Fibroblast of skin of scalp (primary cell): Measurements from ENCODE around the gene TESK2.
A peak's percentile ranks its signal among the peaks of the same experiment; 100 is the strongest.
"Not testable (repeated sequence)": the region's sequence is repeated elsewhere in the genome, so short reads cannot be mapped to it uniquely, and the experiment has no call there.

ENCODE experiments used
- DNase-seq: peaks from one replicate; pipeline ENCODE4 v3.0.0-alpha.2; 2013

TESK2 gene

DNA sequence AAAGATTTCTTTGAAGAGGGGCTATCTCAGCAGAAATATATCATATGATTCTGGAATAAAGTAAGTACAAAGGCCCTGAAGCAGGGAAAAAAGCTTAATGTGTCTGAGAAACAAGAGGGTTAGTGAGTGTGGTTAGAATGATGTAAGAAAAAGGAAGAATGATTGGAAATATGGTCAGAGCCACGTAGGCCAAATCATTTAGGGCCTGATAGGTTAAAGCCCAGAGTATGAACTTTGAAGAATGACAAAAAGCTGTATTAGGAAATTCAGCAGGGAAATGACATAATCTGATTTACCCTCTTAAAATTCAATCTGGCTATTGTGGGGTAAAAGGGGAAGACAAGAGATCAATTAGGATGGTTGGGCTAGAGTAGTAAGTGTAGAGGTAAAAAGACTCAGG lies 81.7 kb downstream of the TESK2 start:
- DNase-seq = no peak

DNA sequence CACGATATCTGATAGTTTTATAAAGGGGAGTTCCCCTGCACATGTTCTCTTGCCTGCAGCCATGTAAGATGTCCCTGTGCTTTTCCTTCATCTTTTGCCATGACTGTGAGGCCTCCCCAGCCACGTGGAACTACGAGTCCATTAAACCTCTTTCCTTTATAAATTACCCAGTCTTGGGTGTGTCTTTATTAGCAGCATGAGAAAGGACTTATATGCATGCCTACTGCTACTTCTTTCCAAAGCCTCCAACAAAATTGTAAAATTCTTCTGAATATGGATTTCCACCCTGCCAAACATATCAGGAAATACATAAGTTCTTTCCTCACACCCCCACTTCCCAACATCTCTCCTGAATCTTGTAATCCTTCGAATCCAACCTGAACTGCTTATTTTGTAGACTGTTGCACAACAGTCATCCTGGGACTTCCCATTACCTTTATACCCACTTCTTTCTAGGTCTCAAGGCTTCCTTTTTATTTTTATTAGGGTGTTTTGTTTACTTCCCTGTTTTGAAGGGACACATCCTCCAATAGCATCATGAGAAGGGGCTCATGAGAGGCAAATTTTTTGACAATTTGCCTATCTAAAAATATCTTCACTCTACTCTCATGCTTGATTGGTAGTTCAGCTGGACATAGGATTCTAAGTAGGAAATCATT lies 83.2 kb downstream of the TESK2 start:
- no peak for DNase-seq

DNA sequence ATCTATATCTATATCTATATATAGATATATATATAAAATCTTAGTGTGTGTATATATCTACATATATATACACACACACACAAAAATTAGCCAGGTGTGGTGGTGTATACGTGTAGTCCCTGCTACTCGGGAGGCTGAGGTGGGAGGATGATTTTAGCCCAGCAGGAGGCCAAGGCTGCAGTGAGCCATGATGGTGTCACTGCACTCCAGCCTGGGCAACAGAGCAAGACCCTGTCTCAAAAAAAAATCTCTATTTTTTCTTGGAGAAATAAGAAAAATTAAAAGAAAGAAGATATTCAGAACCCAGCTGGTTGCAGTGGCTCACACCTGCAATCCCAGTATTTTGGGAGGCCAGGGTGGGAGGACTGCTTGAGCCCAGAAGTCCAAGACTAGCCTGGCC lies 85.3 kb downstream of the TESK2 start:
- DNase-seq = no peak

DNA sequence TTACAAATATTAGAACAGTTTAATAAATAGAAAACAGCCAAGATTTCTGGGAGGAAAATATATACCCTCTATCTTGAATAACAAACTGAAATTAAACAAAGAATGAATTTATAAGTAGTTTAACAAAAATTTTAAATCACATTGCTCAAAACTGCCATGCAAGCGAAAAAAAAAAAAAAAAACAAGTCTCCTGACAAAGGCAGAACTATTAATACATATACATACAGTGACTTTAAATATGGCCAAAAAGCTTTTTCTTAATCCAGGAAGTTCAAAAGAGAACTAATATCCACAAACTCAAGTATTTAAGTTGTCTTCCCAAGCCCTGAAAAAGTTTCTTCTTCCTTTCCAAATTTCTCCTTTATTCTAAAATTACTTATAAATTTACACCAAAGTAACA lies 87.2 kb downstream of the TESK2 start:
- DNase-seq = no peak

DNA sequence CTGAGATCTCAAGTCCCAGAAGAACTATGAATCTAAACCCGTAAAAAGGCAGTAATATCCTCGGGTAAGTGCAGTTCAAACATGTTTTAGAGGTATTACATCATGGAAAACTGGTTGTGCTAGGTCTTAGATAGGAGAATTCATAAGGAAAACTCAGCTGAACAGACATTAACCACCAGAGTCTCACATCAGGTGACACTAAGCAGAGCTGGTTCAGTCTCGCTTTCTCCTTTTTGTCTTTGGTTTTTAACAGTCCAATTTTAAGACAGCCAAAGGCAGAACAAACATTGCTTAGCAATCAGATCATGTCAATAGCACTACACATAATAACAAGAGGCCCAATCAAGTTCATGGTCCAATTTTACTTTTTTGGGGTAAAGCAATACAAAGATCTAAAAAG lies 87.7 kb downstream of the TESK2 start:
- no peak for DNase-seq

DNA sequence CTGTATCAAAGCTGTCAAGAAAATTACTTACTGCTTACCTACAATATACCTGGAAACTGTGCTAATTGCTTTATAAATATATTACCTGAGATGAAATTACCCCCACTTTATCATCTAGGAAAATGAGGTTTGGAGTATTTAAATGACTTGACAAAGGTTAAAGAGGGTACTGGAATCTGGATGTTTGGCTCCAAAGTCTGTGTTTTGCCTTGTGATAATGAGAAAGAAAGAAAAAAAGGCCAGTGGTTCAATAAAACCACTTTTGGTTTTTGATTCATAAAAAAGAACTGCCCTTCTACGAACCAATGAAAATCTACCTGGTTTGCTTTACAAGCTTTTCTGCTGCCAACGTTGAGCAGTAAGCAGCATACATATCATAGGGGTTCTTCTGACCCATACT lies 89.4 kb downstream of the TESK2 start:
- DNase-seq = no peak

DNA sequence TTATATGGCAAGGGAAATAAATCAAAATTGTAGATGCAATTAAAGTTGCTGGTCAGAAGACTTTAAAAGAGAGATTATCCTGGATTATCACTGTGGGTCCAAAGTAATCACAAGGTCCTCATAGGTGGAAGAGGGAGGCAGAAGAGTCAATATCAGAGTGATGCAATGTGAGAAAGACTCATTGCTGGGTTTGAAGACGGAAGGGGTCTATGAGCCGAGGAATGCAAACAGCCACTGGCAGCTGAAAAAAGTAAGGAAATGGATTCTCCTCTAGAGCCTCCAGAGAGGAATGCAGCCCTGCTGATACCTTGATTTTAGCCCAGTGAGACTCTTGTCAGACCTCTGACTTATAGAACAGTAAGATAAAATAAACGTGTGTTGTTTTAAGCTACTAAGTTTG lies 90.9 kb downstream of the TESK2 start:
- peak; percentile 3 for DNase-seq

DNA sequence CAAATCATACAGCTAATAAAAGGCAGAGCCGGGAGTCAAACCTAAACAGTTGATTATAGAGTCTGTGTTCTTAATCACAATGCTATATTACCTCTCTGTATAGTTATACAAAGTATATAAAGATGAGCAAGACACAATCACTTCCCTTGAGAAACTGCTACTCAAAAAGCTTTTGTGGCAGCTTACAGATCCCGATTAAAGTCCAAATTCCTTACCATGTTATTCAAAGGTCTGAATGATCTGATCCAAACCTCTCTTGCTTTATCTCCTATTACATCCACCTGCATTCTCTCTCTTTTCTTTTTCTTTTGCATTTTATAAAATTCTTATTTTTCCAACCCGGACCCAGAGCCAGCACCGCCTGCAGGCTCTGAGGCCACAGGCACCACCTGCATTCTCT lies 93.7 kb downstream of the TESK2 start:
- no peak for DNase-seq

DNA sequence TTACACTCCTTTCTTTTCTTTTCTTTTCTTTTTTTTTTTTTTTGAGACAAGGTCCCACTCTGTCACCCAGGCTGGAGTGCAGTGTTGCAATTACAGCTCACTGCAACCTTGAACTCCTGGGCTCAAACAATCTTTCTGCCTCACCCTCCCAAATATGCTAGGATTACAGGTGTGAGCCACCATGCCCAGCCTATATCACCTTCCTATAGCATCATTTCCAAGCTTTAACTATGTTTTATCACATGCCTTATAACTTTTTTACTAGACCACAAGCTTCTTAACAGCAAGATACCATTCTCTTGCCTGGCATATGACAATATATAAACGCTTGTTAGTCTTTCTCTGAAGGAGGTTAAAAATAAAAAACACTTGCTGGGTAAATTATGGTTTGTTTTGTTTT lies 95.4 kb downstream of the TESK2 start:
- DNase-seq = no peak

DNA sequence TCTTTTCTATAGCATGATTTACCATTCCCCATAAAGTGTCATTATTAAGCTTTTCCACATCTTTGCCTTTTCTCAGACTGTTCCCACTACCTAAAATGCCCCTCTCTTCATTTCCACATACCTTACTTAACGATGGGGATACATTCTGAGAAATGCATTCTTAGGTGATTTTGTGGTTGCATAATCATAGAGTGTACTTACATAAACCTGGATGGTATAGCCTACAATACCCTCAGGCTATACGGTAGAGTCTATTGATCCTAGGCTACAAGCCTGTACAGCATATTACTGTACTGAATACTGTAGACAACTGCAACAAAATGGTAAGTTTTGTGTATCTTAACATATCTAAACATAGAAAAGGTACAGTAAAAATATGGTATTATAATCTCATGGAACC lies 95.9 kb downstream of the TESK2 start:
- DNase-seq = no peak

DNA sequence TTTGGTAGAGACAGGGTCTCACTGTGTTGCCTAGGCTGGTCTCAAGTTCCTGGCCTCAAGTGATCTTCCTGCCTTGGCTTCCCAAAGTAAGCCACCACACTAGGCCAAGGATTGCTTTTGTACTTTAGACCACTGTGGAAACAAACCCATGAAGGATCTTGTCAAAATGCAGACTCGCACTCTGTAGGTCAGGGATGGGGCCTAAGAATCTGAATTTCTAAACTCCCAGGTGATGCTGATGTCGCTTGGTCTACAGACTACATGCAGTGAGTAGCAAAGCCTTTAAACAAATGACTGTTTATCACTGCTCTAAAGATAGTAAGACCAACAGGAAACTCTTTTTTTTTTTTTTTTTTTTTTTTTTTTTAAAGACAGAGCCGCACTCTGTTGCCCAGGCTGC lies 96.6 kb downstream of the TESK2 start:
- no peak for DNase-seq

DNA sequence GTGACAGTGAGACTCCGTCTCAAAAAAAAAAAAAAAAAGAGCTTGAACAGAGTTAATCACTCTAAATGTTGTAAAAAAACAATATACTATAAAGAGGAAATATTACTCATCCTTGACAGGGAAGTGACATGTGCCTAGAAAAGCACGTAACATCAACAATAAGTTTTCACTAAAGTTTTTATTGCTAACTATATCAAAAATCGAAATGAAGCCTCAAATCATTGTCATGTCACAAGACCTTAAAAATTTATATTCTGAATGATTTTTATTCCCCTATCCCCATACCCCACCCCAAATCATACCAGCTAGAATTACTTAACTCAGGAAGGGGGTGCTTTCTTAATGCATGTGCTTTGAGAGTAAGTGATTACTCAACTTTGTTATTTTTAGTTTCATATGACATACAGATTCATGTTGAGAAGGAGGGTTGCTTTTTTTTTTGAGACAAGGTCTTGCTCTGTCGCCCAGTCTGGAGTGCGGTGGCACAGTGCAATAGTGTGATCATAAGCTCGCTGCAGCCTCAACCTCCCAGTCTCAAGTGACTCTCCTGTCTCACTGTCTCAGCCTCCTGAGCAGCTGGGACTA lies 97.2 kb downstream of the TESK2 start:
- no peak for DNase-seq

DNA sequence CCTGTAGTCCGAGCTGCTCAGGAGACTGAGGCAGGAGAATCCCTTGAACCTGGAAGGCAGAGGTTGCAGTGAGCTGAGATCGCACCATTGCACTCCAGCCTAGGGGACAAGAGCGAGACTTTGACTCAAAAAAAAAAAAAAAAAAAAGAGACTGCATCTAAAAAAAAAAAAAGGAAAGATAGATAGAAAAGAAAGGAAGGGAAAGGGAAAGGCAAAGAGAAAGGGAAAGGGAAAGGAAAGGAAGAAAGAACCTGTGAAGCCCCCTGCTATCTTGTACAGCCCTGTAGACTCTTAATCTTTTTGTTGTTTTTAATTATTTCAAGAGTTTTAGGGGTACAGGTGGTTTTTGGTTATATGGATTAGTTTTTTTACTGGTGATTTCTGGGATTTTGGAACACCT lies 104.7 kb downstream of the TESK2 start:
- no peak for DNase-seq

DNA sequence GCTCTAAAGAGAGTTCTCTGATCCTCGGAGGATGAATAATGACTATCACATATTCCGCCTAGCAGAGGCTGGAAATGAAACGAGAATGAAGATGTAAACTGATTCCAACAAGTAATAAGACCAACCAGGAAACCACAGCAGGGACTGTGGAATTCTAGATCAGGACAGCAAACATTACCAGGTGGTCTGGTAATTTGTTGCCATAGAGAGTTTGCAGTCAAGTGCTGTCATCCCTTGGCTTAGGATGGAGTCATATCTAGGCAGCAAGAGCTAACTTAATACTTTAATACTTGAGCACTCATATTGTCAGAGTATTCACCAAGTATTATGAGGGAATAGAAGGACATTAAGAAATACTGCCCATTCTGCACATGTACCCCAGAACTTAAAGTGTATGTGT lies 105.7 kb downstream of the TESK2 start:
- DNase-seq = no peak

DNA sequence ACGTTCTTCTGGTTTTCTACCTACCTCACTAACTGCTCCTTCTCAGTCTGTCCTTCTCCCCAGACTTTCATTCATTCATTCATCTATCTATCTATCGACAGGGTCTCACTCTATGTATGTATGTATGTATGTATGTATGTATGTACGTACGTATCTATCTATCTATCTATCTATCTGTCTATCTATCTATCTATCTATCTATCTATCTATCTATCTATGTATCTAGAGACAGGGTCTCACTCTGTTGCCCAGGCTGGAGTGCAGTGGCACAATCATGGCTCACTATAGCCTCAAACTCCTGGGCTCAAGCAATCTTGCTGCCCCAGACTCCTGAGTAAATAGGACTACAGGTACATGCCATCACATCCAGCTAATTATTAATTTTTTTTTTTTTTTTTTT lies 106.8 kb downstream of the TESK2 start:
- DNase-seq = not testable (repeated sequence)

DNA sequence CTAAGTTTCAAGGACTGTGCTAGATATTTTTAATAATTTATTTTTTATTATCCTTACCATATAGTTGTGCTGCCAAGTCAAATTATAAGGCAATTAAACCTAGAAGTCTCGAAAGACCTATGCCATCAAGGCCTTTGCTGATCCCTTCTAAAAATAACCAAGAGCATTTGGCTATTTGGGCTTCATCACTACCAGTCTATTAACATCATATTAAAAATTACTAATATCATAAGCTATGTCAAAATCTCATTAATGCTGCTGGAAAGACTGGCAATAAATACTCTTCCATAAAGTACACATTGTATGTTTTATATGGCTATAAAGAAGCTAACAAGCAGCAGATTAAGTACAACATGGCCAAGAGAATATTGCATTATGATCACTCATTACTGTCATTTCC lies 107.8 kb downstream of the TESK2 start:
- DNase-seq = no peak

DNA sequence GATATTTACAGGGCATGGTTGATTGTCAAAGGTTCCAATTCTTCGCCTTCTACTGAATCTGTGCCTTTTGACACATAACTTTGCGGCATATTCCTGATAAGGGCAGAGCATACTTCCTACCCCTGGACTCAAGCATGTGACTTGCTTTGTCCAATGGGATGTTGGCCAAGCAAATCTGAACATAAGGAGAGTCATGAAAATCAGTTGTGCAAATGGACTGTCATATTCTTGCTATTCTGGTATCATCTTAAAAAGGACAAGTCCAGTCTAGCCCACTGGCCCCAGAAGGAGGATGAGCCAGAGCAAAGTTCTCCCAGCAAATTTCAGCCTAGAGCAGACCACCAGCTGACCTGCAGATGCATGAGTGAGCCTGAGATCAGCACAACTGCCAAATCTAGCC lies 109.7 kb downstream of the TESK2 start:
- no peak for DNase-seq

DNA sequence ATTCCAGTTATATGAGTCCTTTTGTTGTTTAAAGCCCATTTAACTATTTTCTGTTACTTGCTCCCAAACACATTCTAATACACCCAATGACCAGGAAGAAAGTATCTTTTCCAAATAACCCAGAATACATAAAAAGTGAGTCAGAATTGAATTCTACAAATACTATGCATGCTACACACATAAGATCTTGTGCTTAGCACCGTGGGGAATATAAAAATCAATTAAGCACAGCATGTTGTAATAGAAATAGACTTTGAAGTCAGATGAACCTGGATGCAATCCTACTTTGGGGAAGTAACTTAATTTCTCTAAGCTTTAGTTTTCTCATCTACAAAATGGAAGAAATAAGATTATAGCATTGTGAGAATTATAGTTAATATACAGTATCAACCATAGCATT lies 110.2 kb downstream of the TESK2 start:
- DNase-seq = no peak

DNA sequence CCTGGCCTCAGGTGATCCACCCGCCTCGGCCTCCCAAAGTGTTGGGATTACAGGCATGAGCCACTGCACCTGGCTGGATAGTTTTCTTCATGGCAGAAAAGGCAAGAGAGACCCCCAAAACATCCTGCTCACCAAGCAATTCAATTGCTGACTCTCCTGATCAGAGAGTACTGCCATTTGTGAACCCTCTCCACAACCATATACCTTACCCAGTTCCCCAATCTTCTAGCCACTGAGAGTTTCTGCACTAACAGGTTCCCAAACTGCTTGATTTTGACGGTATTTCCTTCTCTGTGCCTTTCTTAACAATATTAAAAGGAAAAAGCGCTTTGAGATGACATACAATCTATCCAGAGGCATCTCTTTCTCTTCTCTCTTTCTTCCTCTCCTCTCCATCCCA lies 110.8 kb downstream of the TESK2 start:
- no peak for DNase-seq

DNA sequence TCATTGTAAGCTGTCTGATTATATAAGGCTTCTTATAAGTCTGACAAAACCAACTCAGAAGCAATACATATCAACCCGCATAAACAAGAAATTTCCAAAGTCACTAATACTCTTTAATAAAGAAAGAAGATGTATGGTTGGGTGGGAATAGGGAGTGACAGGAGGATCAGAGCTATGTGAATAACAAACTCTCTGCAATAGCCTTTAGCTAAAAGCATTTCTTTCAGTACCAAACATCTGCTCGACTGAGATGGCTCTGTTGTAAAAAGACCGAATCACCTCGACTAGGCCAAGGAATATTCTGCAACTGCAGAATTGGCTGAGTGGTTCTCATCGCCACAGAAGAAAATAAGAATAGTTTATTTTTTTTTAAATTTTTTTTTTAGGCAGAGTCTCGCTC lies 111.4 kb downstream of the TESK2 start:
- no peak for DNase-seq

DNA sequence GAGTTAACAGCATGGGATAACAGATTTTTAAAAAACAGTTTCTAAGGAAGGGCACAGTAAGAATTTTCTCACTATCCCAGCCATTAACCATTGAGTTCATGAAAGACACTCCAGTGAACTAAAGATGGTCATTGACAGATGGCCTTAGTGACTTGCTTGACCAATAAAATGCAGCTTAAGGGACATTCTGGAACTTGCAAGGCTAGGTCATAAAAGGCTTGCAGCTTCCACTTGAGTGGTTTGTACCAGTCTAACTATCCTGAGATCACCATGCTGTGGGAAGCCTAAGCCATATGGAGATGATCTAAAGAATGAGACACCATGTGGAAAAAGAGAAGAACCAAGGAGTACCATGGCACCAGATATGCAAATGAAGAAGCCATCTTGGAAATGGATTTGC lies 112.8 kb downstream of the TESK2 start:
- no peak for DNase-seq

DNA sequence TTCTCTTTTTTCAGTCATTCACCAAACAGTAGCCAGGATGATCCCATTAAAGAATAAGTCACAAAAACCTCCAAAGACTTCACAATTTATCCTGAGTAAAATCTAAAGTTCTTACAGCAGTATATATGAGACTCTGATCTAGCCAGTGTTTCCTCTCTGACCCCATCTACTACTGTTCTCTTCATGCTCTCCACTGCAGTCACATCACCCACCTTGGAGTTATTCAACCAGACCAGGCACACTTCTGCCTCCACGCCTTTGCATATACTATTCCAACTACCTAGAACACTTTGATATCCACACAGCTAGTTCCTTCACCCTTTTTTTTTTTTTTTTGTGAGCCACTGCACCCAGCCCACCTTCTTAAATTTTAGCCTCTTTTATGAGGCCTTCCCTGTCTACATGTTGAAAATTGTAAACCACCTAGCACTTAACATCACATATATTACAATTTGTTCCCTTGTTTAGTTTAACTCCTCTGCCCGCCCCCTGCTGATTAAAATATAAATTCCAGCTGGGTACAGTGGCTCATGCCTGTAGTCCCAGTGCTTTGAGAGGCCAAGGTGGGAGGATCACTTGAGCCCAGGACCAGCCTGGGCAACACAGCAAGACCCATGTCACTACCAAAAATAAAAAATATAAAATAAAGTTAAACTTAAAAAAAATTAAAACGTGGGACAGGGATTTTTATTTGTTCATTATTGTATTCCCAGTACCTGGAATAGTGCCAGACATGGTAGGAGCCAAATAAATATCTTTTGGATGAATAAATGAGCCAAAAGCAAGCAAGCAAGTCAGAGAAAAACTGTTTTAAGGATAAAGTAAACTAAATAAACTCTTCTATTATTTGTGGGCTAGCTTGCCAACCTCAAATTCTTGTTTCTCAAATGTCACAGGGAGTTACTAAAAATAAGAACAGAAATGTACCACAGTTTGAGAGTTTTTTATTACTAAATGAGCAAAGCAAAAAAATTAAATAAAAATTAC lies 115.6 kb downstream of the TESK2 start:
- DNase-seq = peak; percentile 23

DNA sequence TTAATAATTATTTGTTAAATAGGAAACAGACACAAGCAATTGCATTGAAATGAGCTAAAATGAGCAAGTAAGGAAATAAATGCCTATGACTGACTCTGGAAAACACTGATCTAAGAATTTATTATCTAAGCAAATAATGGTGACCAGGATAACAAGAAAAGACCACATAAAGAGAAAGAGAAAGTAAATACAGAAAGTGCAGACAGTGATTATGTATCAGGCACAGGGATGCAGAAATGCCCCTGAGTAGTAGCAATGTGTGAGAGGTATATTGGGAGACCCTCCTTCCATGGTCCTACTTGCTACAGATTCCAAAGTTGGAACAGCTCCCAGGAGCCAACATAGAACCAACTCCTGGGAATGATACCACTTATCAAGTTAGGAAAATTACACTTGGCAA lies 117.4 kb downstream of the TESK2 start:
- no peak for DNase-seq

DNA sequence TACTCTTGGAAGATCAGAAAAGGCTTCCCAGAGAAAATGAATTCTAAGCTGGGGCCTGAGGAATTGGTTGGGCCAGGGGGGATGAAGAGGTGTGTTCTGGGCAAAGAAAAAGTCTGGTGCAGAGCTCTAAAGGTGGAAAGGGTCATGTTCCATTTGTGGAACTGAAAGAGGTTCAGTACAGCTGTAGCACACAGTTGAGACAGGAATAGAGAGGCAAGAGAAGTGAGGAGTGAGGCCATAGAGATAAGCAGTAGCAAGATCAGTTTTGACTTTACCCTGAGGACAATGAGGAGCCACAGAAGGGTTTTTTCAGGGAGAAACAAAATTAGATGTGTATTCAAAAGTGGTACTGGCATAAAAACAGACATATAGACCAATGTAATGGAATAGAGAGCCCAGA lies 120.4 kb downstream of the TESK2 start:
- DNase-seq = no peak
